ENCODE measurements around the gene SVBP.

GRCh38 chr1:42759114-42759513 lies 58.1 kb downstream of the SVBP start:
- no peak for TF ChIP-seq GATA2 (IDR thresholded peaks at IDR 0.05; ENCODE audit: low read depth, low read length)
- no peak for TF ChIP-seq GATA3 (IDR thresholded peaks at IDR 0.05; ENCODE audit: low read depth, low read length)
